ENCODE data around the gene SPPL2B.

Gene SPPL2B

GRCh38 chr19:2317300-2317699 is 11.2 kb upstream of the SPPL2B start:
- H3K27ac ChIP-seq: no peak overlapping the region
- CTCF ChIA-PET: no interaction called here

GRCh38 chr19:2317756-2318155 is 10.7 kb upstream of the SPPL2B start:
- TF ChIP-seq CTCF (conservative IDR thresholded peaks at IDR 0.05; ENCODE audit: low read depth): no peak
- no peak overlapping the region for H3K27ac ChIP-seq
- ChIA-PET CTCF (no interaction called here), POLR2A (ENCODE audit: low non-redundant PET) (no interaction called here)
- DNase-seq (ENCODE audit: low spot score): no peak

More at GRCh38 chr19:2317300-2317699, 11.2 kb upstream of the SPPL2B start:
- POLR2A ChIA-PET (ENCODE audit: low non-redundant PET): no interaction called here
- no peak for DNase-seq (ENCODE audit: low spot score)
- no peak for TF ChIP-seq CTCF (conservative IDR thresholded peaks at IDR 0.05; ENCODE audit: low read depth)

GRCh38 chr19:2318923-2319322 is 9.6 kb upstream of the SPPL2B start:
- POLR2A ChIA-PET (ENCODE audit: low non-redundant PET): interaction anchor here (1.1 kb wide), 1 partner anchor 9 kb away, joined by 4 read pairs; the partner anchor contains the start of genes LSM7 and SPPL2B
- CTCF ChIA-PET: no interaction called here
- no peak for TF ChIP-seq CTCF (conservative IDR thresholded peaks at IDR 0.05; ENCODE audit: low read depth)
- DNase-seq (ENCODE audit: low spot score): no peak
- no peak overlapping the region for H3K27ac ChIP-seq

GRCh38 chr19:2319551-2319950 is 8.9 kb upstream of the SPPL2B start:
- CTCF ChIA-PET: interaction anchor here (0.6 kb wide), 1 partner anchor 161 kb away, joined by 5 read pairs; no protein-coding TSS in a partner anchor
- TF ChIP-seq CTCF (conservative IDR thresholded peaks at IDR 0.05; ENCODE audit: low read depth): no peak
- POLR2A ChIA-PET (ENCODE audit: low non-redundant PET): no interaction called here
- no peak for DNase-seq (ENCODE audit: low spot score)
- H3K27ac ChIP-seq: peak overlapping the region; percentile 37

GRCh38 chr19:2320049-2320448 is 8.4 kb upstream of the SPPL2B start:
- DNase-seq (ENCODE audit: low spot score): peak; percentile 51
- peak overlapping the region; percentile 37 for H3K27ac ChIP-seq
- ChIA-PET CTCF (interaction anchor here (0.6 kb wide), 2 partner anchors 14 to 161 kb away, joined by 3 to 5 read pairs; no protein-coding TSS in a partner anchor), POLR2A (ENCODE audit: low non-redundant PET) (no interaction called here)
- no peak for TF ChIP-seq CTCF (conservative IDR thresholded peaks at IDR 0.05; ENCODE audit: low read depth)

- CTCF ChIA-PET: interaction anchor here (0.6 kb wide), 1 partner anchor 11 kb away, joined by 3 read pairs; no protein-coding TSS in a partner anchor
- DNase-seq (ENCODE audit: low spot score): no peak
- TF ChIP-seq CTCF (conservative IDR thresholded peaks at IDR 0.05; ENCODE audit: low read depth): no peak
These were observed 7.5 kb upstream of the SPPL2B start for GRCh38 chr19:2320939-2321338.

More at GRCh38 chr19:2320939-2321338, 7.5 kb upstream of the SPPL2B start:
- H3K27ac ChIP-seq: peak overlapping the region; percentile 37
- POLR2A ChIA-PET (ENCODE audit: low non-redundant PET): no interaction called here

All from RWPE1 (cell line).